Suprapubic skin (tissue), 4 donors: ENCODE measurements around the gene CHPF. TPM values are rescaled to one million over a fixed set of nuclear protein-coding genes. Genes with fewer than 3 reads are reported as not detected.

Source experiments
- DNase-seq, 2 donors: peaks; one replicate each; pipeline ENCODE4 v3.0.0-alpha.2; 2019; ENCODE audit warnings: low spot score in 2 of 2
- H3K27ac ChIP-seq: fragments of 200-600 bp; sonication (generic); one replicate; pipeline ENCODE4 v1.5.1; 2019
- H3K27me3 ChIP-seq: fragments of 200-600 bp; sonication (generic); one replicate; pipeline ENCODE4 v1.5.1; 2019
- H3K36me3 ChIP-seq: fragments of 200-600 bp; sonication (generic); one replicate; pipeline ENCODE4 v1.5.1; 2019
- H3K4me1 ChIP-seq: fragments of 200-600 bp; sonication (generic); one replicate; pipeline ENCODE4 v1.5.1; 2019
- H3K4me3 ChIP-seq: fragments of 200-600 bp; sonication (generic); one replicate; pipeline ENCODE4 v1.5.1; 2019; ENCODE audit warnings: mild to moderate bottlenecking
- H3K9me3 ChIP-seq: fragments of 200-600 bp; sonication (generic); one replicate; pipeline ENCODE4 v1.5.1; 2019
- EP300 ChIP-seq: sonication (generic); formaldehyde crosslinking; IDR thresholded peaks from one replicate; pipeline ENCODE4 v1.6.1; 2017; ENCODE audit warnings: antibody characterized with exemption
- POLR2A ChIP-seq, 2 donors: fragments of 450-650 bp; IDR thresholded peaks; one replicate each; pipeline ENCODE4 v1.6.1; 2017; ENCODE audit warnings: antibody characterized with exemption in 2 of 2, mild to moderate bottlenecking in 2 of 2, moderate library complexity in 2 of 2
- POLR2AphosphoS5 ChIP-seq, 3 donors: sonication (generic); formaldehyde crosslinking; IDR thresholded peaks; one replicate each; pipeline ENCODE4 v1.6.1; 2017; ENCODE audit warnings: antibody characterized with exemption in 3 of 3
- WGBS: methylation state at CpG from one replicate; pipeline ENCODE4 v1.1.5; 2018; 5-methylcytosine and 5-hydroxymethylcytosine counted together
- total RNA-seq, 4 donors: library from RNA; depleted of rRNA; stranded (reverse); fragments of >200 nt; gene quantifications; one replicate each; pipeline ENCODE4 v1.1.0, GENCODE V29; 2016
- TF ChIP-seq, protein P1 (sequence below), 2 donors: fragments of 200-600 bp in 1 of 2; fragments of 450-650 bp in 1 of 2; sonication (generic) in 1 of 2; IDR thresholded peaks; one replicate each; pipeline ENCODE4 v1.5.1; 2016 to 2019; ENCODE audit warnings: antibody characterized with exemption in 2 of 2, mild to moderate bottlenecking in 1 of 2, moderate library complexity in 1 of 2

Gene CHPF
- total RNA-seq, 4 donors from 2014 or later, result 28.8 to 62.1 (median 49.3) TPM

DNA sequence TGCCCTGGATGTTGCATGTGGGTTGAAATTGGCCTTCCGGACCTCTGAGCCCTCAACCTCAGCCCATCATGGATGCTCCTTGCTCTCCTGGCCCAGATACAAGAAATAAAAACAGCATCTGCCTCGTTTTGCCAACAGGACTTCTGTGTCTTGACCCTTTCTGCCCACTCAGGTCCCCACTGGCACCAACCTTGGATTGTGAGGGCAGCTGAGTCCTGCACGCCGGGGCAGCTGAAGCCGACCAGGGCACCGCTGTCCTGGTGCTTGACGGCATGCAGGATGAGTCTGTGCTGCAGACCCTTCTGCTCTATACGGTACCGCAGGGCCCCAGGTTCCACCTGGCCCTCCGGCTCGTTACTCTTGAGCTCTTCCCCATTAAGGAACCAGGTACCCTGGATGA, 23.0 kb upstream of the CHPF start:
- 88% methylated on average over 7 of the region's 11 CpGs for WGBS
- no peak overlapping the region for H3K27ac ChIP-seq
- H3K4me3 ChIP-seq, result no peak overlapping the region
- TF ChIP-seq, protein P1, sequence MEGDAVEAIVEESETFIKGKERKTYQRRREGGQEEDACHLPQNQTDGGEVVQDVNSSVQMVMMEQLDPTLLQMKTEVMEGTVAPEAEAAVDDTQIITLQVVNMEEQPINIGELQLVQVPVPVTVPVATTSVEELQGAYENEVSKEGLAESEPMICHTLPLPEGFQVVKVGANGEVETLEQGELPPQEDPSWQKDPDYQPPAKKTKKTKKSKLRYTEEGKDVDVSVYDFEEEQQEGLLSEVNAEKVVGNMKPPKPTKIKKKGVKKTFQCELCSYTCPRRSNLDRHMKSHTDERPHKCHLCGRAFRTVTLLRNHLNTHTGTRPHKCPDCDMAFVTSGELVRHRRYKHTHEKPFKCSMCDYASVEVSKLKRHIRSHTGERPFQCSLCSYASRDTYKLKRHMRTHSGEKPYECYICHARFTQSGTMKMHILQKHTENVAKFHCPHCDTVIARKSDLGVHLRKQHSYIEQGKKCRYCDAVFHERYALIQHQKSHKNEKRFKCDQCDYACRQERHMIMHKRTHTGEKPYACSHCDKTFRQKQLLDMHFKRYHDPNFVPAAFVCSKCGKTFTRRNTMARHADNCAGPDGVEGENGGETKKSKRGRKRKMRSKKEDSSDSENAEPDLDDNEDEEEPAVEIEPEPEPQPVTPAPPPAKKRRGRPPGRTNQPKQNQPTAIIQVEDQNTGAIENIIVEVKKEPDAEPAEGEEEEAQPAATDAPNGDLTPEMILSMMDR (IDR thresholded peaks at IDR 0.05), result no peak
- TF ChIP-seq EP300 (no peak), POLR2AphosphoS5 (IDR thresholded peaks at IDR 0.05) (no peak), POLR2A (IDR thresholded peaks at IDR 0.05) (no peak)
- no peaks in the 10 kb centered on the region for H3K27me3 ChIP-seq
- H3K9me3 ChIP-seq, result no peaks in the 10 kb centered on the region
- H3K4me1 ChIP-seq, result peaks cover 13% of the 10 kb centered on the region
- H3K36me3 ChIP-seq, result peaks cover 29% of the 10 kb centered on the region
- DNase-seq, result no peak

DNA sequence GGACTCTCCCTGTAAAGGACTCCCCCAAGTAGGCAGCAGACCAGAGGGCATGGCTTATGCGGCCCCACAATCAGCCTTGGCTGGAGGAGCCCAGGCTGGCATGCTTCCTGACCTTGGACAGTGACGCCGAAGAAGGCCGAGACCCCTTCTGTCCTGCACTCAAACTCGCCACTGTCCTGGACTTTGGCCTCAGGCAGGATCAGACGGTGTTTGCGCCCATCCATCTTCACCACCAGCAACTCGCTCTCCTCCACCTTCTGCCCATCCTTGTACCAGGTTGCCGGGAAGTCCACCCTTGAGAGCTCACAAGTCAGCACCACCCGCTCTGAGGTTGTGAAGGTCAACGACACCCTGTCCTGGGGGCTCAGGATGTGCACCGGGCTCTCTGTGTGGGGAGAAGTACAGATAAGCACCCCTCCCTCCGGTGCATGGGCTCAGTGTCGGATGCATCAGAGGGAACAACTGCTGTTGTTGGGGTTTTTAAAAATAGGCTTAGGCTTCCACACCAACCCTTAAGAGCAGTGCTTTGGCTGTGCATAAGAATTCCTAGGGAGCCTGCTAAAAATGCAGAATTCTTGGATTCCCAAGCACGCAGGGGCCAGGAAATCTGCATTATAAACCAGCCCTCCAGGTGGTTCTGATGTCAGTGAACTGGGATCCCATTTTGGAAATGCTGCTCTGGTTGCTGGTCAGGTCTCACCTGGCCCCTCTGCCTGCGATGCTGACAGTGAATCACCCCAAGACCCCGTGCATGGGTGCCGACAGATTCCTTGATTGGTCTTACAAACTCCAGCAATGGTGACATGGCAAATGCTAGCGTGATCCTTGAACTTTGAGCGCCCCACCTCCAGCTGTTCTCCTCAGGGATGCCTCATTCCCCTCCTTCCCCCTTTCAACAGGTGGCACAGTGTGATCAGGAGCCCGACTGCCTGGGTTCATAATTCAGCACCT, 21.8 kb upstream of the CHPF start:
- Histone ChIP-seq H3K9me3 (no peaks in the 10 kb centered on the region), H3K4me1 (peaks cover 8% of the 10 kb centered on the region), H3K4me3 (no peak overlapping the region), H3K36me3 (peaks cover 29% of the 10 kb centered on the region), H3K27ac (no peak overlapping the region), H3K27me3 (no peaks in the 10 kb centered on the region)
- 83% methylated on average over 14 of the region's 21 CpGs for WGBS
- TF ChIP-seq POLR2AphosphoS5 (IDR thresholded peaks at IDR 0.05) (no peak), EP300 (no peak), POLR2A (IDR thresholded peaks at IDR 0.05) (no peak)
- TF ChIP-seq, protein P1 (IDR thresholded peaks at IDR 0.05), result no peak
- peak in 1 of 2 donors; percentile 53 for DNase-seq

DNA sequence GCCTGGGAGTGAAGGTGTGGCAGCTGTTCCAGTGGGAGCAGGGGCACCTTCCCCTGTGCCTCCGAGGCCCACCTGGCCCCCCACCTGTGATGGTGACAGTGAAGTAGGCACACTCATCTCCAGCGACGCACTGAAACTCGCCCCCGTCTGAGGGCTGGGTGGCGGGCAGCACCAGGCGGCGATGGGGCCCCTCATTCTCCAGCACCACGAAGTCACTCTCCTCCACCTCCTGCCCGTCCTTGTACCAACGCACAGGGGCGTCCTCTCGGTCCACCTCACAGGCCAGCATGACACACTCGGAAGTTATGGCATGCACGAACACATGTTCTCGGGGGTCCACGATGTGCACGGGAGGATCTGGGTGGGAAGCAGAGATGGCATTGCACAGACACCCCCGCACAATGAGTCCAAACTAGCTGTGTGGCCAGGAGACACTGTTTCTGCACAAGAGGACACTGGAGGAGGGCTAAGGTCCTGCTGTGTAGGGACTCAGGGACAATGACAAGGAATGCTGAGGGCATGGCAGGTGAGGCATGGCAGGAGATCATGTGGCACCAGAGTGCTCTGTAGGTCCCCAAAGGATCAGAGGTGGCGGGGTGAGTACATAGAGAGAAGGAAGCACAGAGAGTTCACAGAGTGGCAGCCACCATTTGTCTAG, 19.8 kb upstream of the CHPF start:
- H3K9me3 ChIP-seq, result no peaks in the 10 kb centered on the region
- H3K4me1 ChIP-seq, result no peaks in the 10 kb centered on the region
- DNase-seq, result peak in 1 of 2 donors; percentile 60
- no peak overlapping the region for H3K27ac ChIP-seq
- no peaks in the 10 kb centered on the region for H3K27me3 ChIP-seq
- WGBS, result 90% methylated on average over 20 of the region's 20 CpGs
- H3K4me3 ChIP-seq, result no peak overlapping the region
- no peak for TF ChIP-seq POLR2AphosphoS5 (IDR thresholded peaks at IDR 0.05)
- peaks cover 29% of the 10 kb centered on the region for H3K36me3 ChIP-seq

DNA sequence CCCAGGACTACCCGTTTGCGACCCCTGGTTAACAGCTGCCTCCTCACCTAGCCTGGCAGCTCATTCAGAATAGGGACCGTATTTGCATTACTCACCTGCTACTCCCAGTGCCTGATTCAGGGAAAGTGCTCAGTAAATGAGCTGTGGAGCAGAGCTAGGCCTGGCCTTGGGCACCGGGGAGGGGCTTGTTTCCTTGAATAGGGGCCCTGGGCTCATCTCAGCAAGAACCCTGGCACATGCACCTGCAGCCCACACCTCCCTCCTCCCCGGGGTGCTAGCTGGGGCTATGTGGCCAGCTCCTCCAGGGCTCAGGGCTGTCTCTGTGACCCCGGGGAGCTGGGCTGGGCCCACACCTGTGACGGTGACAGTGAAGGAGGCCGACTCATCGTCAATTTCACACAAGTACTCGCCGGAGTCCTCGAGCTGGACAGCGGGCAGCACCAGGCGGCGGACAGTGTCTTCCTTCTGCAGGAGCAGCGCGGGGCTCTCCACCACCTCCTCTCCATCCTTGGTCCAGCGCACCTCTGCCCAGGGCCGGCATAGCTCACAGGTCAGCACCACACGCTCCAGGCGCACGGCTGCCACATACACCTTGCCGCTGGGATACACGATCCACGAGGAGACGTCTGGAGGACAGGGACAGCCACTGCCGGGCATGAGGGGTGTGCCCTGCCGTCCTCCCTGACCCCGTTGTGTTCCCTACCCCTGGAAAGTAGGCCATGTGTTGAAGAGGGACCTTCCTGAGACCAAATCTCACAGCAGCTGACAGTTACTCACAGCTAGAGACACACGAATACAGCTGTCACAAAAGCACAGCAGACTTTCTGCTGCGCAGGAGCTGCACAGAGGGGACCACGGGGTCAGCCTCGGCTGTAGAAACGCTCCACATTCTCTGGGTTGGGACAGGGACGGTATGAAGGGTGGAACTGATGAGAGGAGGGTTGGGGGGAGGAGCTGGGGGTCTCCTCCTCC, 18.7 kb upstream of the CHPF start:
- Histone ChIP-seq H3K27ac (no peak overlapping the region), H3K4me3 (no peak overlapping the region), H3K9me3 (no peaks in the 10 kb centered on the region), H3K27me3 (no peaks in the 10 kb centered on the region), H3K4me1 (no peaks in the 10 kb centered on the region), H3K36me3 (peaks cover 22% of the 10 kb centered on the region)
- WGBS, result 74% methylated on average over 25 of the region's 35 CpGs
- DNase-seq, result peak in 1 of 2 donors; percentile 57
- no peak for TF ChIP-seq EP300
- TF ChIP-seq POLR2AphosphoS5 (IDR thresholded peaks at IDR 0.05), result no peak
- TF ChIP-seq POLR2A (IDR thresholded peaks at IDR 0.05), result no peak
- TF ChIP-seq, protein P1 (IDR thresholded peaks at IDR 0.05), result no peak
